Spleen (tissue), 7 donors: Measurements from ENCODE around the gene AP1G2.

Experiments used
- CTCF ChIP-seq, 11 experiments: fragments of 200-600 bp in 7 of 11; fragments of 450-650 bp in 4 of 11; sonication (generic) in 4 of 11; IDR thresholded peaks in 8 of 11; conservative IDR thresholded peaks in 3 of 11; 1 replicate in 7 of 11; 2 replicates in 4 of 11; pipeline versions ENCODE4 v1.4.0 to v1.8.0; 2016 to 2021; ENCODE audit warnings: antibody characterized with exemption in 11 of 11, inconsistent platforms in 4 of 11, mild to moderate bottlenecking in 1 of 11
- POLR2A ChIP-seq, 3 donors: fragments of 450-650 bp; IDR thresholded peaks; one replicate each; pipeline ENCODE4 v1.5.1; 2017; ENCODE audit warnings: antibody characterized with exemption in 3 of 3, mild to moderate bottlenecking in 1 of 3
- POLR2AphosphoS5 ChIP-seq, 3 donors: sonication (generic); formaldehyde crosslinking; IDR thresholded peaks; one replicate each; pipeline ENCODE4 v1.5.1; 2017; ENCODE audit warnings: antibody characterized with exemption in 3 of 3
- donor health status: DM: no; HTN: no; CAD: no; lungs with moderate emphysema.
- donor health status: DM: no; HTN: no; CAD: no.
- donor health status: DM: no; HTN: no; CAD: no.

- TF ChIP-seq CTCF (IDR thresholded peaks at IDR 0.05 in 8 of 11, conservative IDR thresholded peaks at IDR 0.05 in 3 of 11) (no peak), POLR2A (IDR thresholded peaks at IDR 0.05) (no peak), POLR2AphosphoS5 (IDR thresholded peaks at IDR 0.05) (no peak)
Observed at GRCh38 chr14:23568021-23568599, 519 bp upstream of the AP1G2 start.
